GM18499 (cell line): ENCODE measurements around the gene ARFGAP2.

ENCODE experiments used
- ATAC-seq: cut with Tn5 transposase; IDR thresholded peaks from one replicate; pipeline ENCODE4 v1.9.1; 2021; ENCODE audit warnings: moderate number of reproducible peaks; ENCODE audit not compliant: insufficient read depth, unreplicated experiment

The ARFGAP2 gene

GRCh38 chr11:47172740-47173336 lies 3.8 kb downstream of the ARFGAP2 start:
- ATAC-seq = no peak

- ATAC-seq = no peak
Observed at GRCh38 chr11:47171856-47172255, 4.8 kb downstream of the ARFGAP2 start.

- ATAC-seq = no peak
Observed at GRCh38 chr11:47171061-47171838, 5.4 kb downstream of the ARFGAP2 start.

- ATAC-seq = no peak
Observed at GRCh38 chr11:47166368-47166767, 10.3 kb downstream of the ARFGAP2 start.

GRCh38 chr11:47165253-47165840 lies 11.3 kb downstream of the ARFGAP2 start:
- ATAC-seq = no peak

GRCh38 chr11:47164321-47164720 lies 12.4 kb downstream of the ARFGAP2 start:
- ATAC-seq = no peak

GRCh38 chr11:47163898-47164297 lies 12.8 kb downstream of the ARFGAP2 start:
- no peak for ATAC-seq

- ATAC-seq = no peak
Observed at GRCh38 chr11:47163193-47163592, 13.5 kb downstream of the ARFGAP2 start.

GRCh38 chr11:47162426-47162825 lies 14.3 kb downstream of the ARFGAP2 start:
- no peak for ATAC-seq

GRCh38 chr11:47161890-47162289 lies 14.8 kb downstream of the ARFGAP2 start:
- no peak for ATAC-seq

- no peak for ATAC-seq
Observed at GRCh38 chr11:47161134-47161854, 15.4 kb downstream of the ARFGAP2 start.

- ATAC-seq = no peak
Observed at GRCh38 chr11:47160753-47161133, 15.9 kb downstream of the ARFGAP2 start.

- ATAC-seq = no peak
Observed at GRCh38 chr11:47158242-47158641, 18.4 kb downstream of the ARFGAP2 start.

GRCh38 chr11:47157805-47158204 lies 18.9 kb downstream of the ARFGAP2 start:
- no peak for ATAC-seq

GRCh38 chr11:47156951-47157350 lies 19.7 kb downstream of the ARFGAP2 start:
- no peak for ATAC-seq

GRCh38 chr11:47156333-47156732 lies 20.3 kb downstream of the ARFGAP2 start:
- no peak for ATAC-seq

- ATAC-seq = no peak
Observed at GRCh38 chr11:47155879-47156278, 20.8 kb downstream of the ARFGAP2 start.

GRCh38 chr11:47154616-47155570 lies 21.8 kb downstream of the ARFGAP2 start:
- no peak for ATAC-seq

GRCh38 chr11:47152953-47153950 lies 23.4 kb downstream of the ARFGAP2 start:
- no peak for ATAC-seq
